KG1 (cell line): ENCODE measurements around the gene TRAF3IP3.
"Not testable (repeated sequence)": the region's sequence is repeated elsewhere in the genome, so short reads cannot be mapped to it uniquely, and the experiment has no call there.

Experiments
- DNase-seq: peaks from one replicate; lab custom pipeline; 2025; lab: John Stamatoyannopoulos, UW

Gene TRAF3IP3

DNA sequence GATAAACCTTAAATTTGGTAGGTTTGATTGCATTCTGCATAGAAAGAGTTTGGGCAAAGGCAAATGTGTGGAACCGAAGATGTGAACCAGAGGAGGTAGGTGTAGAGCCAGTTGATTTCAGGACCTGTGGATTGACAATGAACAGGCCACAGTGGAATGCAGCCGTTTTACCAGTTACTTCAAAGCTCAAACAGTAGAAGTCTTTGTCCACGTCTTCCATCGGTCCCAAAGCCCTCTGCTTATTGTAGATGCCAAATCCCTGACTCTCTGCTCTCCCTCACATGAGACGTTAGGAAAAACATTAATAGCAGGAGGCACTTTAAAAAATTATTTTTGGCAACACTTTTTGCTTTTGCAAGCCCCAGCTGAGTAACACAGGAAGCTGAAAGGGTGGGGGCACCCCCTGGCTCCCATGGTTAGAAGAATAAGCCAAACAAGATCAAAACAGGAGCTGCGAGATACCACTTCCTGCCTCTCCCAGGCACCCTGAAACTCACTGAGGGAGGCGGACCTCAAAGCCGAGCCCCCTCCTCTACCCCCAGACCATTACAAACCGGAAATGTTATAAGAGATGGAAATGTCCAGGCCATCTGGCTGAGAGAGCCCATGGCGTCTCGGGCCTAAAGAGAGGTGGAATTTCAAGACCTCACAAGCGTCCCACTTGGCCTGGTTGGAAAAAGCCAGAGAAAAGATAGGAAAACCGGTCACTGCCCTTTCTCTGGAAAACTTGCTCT is 13.5 kb downstream of the TRAF3IP3 start:
- peak; percentile 76 for DNase-seq

GRCh38 chr1:209769971-209770370 is 14.1 kb downstream of the TRAF3IP3 start:
- DNase-seq: no peak

GRCh38 chr1:209770636-209771415 is 15.0 kb downstream of the TRAF3IP3 start:
- DNase-seq: no peak

- DNase-seq: no peak
Measured at GRCh38 chr1:209772126-209772525, 16.3 kb downstream of the TRAF3IP3 start.

DNA sequence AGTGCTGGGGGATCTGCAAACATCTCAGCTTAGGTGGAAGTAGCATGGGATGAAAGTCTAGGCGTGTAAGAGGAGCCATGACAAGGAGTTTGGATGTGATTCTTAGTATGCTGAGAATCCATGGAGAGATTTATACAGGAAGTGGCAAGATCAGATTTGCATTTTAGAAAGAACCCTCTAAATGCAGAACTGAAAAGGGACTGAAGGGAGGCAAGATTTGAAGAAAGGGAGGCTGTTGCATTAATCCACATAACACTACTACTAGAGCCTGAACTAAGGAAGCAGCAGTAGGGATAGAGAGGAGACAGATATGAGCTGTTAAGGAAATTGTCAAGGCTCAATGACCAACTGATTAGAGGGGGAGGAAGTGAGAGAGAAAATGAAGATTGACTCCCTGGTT is 18.7 kb downstream of the TRAF3IP3 start:
- DNase-seq: no peak

GRCh38 chr1:209775678-209776077 is 19.8 kb downstream of the TRAF3IP3 start:
- DNase-seq: no peak

DNA sequence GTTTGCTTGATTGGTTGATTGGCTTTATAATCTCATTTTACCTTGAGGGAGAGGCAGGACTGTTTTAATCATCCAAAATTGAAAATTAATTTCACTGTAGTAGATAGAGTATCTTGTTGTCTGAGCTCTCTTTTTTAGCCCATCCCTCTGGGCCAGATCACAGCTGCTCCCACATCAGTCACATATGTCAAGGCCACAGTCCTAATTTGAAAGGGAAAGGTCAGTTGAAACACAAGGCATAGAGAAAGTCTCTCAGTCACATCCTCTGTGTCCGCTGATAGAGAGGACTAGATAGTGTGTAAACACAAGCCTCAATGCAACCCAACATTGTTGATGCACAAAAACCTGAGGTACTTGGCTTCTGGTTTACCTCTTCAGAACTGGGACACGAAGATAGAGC is 21.7 kb downstream of the TRAF3IP3 start:
- DNase-seq: no peak

- no peak for DNase-seq
Measured at GRCh38 chr1:209778102-209778501, 22.2 kb downstream of the TRAF3IP3 start.

DNA sequence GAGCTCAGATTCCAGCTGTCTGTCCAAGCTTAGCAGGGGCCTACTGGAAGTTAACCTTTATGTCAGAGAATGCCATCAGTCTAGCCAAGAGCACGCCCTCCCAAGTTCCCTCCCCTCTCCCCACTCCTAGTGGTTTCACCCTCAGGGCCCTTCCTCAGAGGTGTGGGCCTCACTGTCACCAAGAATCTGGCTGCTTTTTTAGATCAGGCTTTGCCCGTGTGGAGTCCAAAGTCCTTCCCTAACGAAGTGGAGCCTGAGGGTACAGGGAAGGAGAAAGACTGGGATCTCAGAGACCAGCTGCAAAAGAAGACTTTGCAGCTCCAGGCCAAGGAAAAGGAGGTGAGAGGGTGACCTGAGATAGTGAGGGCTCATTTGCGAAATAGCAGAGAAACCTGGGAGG is 24.4 kb downstream of the TRAF3IP3 start:
- DNase-seq: no peak

DNA sequence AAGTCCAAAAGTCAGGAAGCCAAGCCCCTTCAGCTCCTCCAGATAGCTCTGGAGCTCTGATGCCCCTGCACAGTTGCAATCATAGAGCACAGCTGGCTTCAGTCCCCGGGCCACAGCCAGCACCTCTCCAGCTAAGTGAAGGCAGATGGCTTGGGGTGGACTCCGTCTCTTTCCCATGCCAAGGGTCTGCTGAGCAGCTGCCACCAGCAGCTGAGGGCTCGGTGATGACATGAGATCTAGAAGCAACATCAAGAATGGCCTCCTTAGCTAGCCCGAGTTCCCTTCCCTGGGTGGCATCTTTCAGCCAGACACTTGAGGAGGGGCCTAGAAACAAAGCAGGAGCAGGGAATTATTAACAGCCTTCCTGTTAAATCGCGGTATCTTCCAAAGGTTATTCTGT is 27.5 kb downstream of the TRAF3IP3 start:
- no peak for DNase-seq

GRCh38 chr1:209784265-209785169 is 28.7 kb downstream of the TRAF3IP3 start, which contains the start of gene C1orf74:
TSS of gene C1orf74 (minus strand) at chr1:209784559. CDS start at chr1:209783634, 925 bp downstream.
- DNase-seq: peak; percentile 85

DNA sequence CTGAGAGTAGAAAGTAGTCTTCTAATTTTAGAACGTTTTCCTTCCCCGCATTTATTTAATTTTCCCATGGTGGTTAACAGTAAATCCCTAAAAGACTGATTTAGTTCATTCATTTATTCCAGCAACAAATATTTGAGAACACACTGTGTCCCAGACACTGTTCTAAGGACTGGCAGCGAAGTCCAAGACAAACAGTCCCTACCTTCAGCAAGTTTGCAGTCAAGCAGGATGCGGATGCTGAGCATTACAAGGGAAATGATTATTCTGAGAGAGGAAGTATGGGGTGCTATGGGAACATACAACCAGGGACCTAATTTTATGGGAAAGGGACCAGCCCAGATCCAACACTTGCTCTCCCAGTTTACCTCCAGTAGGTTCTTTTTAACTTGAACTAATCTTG is 29.7 kb downstream of the TRAF3IP3 start:
- no peak for DNase-seq

DNA sequence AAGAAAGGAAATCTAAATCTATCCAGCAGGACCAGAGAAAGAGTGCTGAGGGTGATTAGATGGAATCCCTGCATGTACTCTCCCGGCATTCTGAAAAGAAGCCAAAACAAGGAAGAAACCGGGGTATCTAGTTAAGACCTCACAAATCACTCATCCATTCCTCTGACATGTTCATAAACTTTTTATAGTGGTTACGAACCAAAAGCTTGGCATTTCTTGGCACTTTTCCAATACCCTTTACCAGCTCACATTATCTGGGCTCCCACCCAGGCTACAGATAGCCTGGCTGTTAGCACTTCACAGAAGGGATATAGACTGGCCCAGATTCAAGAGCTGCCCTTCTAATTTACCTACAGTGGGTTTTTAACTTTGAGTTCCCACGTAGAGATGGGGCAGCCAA is 30.3 kb downstream of the TRAF3IP3 start:
- DNase-seq: no peak

DNA sequence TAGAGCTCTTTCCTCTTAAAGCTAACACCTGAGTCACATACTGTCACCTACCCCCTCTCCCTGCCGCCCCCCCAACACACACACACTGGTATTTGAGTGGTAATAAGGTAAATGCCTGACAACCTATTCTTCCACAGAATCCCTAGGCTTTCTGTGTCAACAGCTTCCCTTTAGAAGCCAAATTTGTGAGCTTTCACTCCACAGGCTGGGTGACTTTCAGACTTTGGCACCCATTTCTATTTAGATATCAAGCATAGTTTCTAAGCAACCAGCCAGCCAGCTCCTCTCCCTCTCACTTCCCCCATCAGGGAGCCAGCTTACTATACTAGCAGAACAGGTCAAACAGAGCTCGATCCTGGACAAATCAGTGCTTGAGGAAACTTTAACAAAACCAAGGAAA is 31.7 kb downstream of the TRAF3IP3 start:
- no peak for DNase-seq

DNA sequence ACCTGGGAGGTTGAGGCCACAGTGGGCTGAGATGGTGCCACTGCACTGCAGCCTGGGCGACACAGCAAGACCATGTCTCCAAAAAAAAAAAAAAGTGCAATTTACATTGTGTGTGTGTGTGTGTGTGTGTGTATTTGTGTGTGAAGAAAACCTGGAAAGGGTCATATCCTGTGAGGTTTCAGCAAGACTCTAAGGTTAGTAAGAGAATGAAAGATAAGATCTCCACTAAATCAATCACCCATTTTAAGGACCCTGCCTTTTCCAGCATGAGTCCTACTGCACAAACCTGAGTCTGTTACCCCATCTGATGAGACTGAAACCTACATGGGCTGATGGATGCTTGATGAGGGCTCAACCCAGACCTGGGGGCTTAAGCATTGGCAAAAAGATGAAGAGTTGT is 33.4 kb downstream of the TRAF3IP3 start:
- DNase-seq: no peak

- no peak for DNase-seq
Measured at GRCh38 chr1:209790286-209791193, 34.7 kb downstream of the TRAF3IP3 start.

DNA sequence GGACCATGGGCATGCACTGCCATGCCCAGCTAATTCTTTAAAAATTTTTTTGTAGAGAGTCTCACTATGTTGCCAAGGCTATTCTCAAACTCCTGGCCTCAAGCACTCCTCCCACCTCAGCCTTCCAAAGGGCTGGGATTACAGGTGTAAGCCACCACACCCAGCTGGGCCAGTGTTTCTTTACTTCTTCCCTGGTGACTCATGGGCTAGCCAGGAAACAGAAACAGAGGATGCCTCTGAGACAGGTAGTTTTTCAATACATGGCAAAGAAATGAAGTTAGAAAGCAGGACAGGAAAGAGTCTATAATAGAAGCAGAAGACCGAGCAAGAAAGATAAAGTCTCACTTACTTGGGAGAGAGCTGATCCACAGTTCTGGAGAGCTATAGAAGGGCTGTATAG is 36.1 kb downstream of the TRAF3IP3 start:
- DNase-seq: no peak

DNA sequence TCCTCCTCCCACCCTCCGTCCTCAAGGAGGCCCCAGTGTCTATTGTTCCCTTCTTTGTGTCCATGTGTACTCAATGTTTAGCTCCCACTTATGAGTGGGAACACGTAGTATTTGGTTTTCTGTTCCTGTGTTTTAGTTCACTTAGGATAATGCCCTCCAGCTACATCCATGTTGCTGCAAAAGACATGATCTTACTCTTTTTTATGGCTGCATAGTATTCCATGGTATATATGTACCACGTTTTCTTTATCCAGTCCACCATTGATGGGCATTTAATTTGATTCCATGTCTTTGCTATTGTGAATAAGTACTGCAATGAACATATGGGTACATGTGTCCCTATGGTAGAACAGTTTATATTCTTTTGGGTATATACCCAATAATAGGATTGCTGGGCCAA is 37.9 kb downstream of the TRAF3IP3 start:
- DNase-seq: not testable (repeated sequence)

DNA sequence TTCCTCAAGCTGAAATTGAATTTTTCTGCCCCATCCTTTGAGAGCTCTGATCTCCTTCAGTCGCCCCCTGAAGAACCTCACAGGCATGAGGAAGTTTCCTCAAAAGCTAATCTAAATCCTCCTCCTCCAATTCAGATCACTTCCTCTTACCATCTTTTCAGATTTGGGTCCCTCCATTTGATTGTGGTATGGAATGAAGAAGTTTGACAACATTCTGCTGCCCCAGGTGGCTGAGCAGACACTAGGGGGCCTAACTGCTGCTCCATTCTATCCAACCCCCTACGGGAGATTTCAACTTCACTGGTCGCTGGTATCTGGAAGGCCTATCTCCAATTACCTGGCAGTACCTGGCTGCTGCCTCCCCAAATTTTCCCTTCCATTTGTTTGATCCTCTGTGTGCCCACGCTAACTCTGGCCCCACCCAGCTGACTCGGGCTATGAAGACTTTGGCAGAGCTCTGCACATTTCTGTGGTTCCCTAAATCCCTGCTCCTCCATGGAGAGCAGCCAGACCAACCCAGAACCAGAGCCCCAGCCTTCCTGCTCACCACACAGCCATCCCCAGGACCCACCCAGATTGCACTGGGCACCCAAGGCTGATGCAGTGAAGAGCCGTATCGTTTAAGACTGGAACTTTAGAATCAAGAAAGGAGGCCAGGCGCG is 42.3 kb downstream of the TRAF3IP3 start:
- DNase-seq: no peak

GRCh38 chr1:209800984-209801834 is 45.4 kb downstream of the TRAF3IP3 start:
- no peak for DNase-seq
